CD4-positive, alpha-beta T cell (primary cell): ENCODE data around the gene NT5C2. TPM values are rescaled to one million over a fixed set of nuclear protein-coding genes. Genes with fewer than 3 reads are reported as not detected.

Source experiments
- ATAC-seq: fragments of 200-7000 bp; cut with Tn5 transposase; one replicate; pipeline ENCODE4 v1.10.0; 2022; ENCODE audit warnings: mild to moderate bottlenecking; ENCODE audit not compliant: poor library complexity
- CTCF ChIA-PET: fragments of 350-600 bp; sonication (Branson Sonifier 250); formaldehyde crosslinking; loops from one replicate; lab custom pipeline; 2021; ENCODE audit warnings: antibody characterized with exemption, inconsistent platforms; lab: Charles Lee
- POLR2A ChIA-PET: fragments of 350-600 bp; sonication (Branson Sonifier 250); formaldehyde crosslinking; loops from one replicate; lab custom pipeline; 2021; ENCODE audit warnings: antibody characterized with exemption, inconsistent platforms; lab: Charles Lee
- DNase-seq, 14 experiments: peaks; one replicate each; pipeline ENCODE4 v3.0.0-alpha.2; 2013 to 2020; ENCODE audit warnings: mixed read lengths in 2 of 14
- H3K27ac ChIP-seq, 2 donors: one replicate each; pipeline versions ENCODE4 v1.5.1 to v1.7.0; 2013; ENCODE audit warnings: low read length in 2 of 2, low read depth in 1 of 2, mild to moderate bottlenecking in 1 of 2
- H3K27me3 ChIP-seq, 2 experiments: 1 replicate in 1 of 2; 2 replicates in 1 of 2; pipeline versions ENCODE4 v1.6.1 to v1.7.0; 2013; ENCODE audit warnings: low read length in 2 of 2, control low read depth in 1 of 2, mild to moderate bottlenecking in 1 of 2, moderate library complexity in 1 of 2; ENCODE audit not compliant: insufficient read depth in 2 of 2, control insufficient read depth in 1 of 2
- H3K36me3 ChIP-seq: one replicate; pipeline ENCODE4 v1.6.1; 2013; ENCODE audit warnings: low read length, control low read depth; ENCODE audit not compliant: insufficient read depth
- H3K4me1 ChIP-seq: one replicate; pipeline ENCODE4 v1.6.1; 2013; ENCODE audit warnings: low read length, control low read depth; ENCODE audit not compliant: insufficient read depth
- H3K4me3 ChIP-seq: one replicate; pipeline ENCODE4 v1.5.1; 2013; ENCODE audit warnings: mild to moderate bottlenecking, low read length, moderate library complexity
- H3K9me3 ChIP-seq, 2 experiments: 1 replicate in 1 of 2; 2 replicates in 1 of 2; pipeline versions ENCODE4 v1.6.1 to v1.7.0; 2013; ENCODE audit warnings: low read length in 2 of 2, mild to moderate bottlenecking in 2 of 2, control low read depth in 1 of 2, moderate library complexity in 1 of 2; ENCODE audit not compliant: control insufficient read depth in 1 of 2, insufficient read depth in 1 of 2
- H3K27ac Mint-ChIP-seq: one replicate; pipeline ENCODE4 v1.8.0; 2020; ENCODE audit warnings: mixed read lengths
- H3K27me3 Mint-ChIP-seq: one replicate; pipeline ENCODE4 v1.8.0; 2021; ENCODE audit warnings: mixed read lengths
- H3K36me3 Mint-ChIP-seq: one replicate; pipeline ENCODE4 v1.8.0; 2021; ENCODE audit warnings: low read depth, mixed read lengths
- H3K4me1 Mint-ChIP-seq: one replicate; pipeline ENCODE4 v1.8.0; 2021; ENCODE audit warnings: low read depth, mixed read lengths
- H3K4me3 Mint-ChIP-seq: one replicate; pipeline ENCODE4 v1.8.0; 2020; ENCODE audit warnings: mild to moderate bottlenecking, mixed read lengths
- H3K9me3 Mint-ChIP-seq: one replicate; pipeline ENCODE4 v1.8.0; 2020; ENCODE audit warnings: mixed read lengths
- CTCF ChIP-seq: fragments of 200-600 bp; IDR thresholded peaks from one replicate; pipeline ENCODE4 v1.8.0; 2022; ENCODE audit warnings: antibody characterized with exemption, mild to moderate bottlenecking
- intact Hi-C, 2 experiments: fragments of 100-400 bp; cut with DNase I in 1 of 2; cut with micrococcal nuclease in 1 of 2; formaldehyde crosslinking; loops; one replicate each; pipeline versions ENCODE4 v1.15.1 to v1.9.0; 2023 to 2025; cut with DNase I, micrococcal nuclease
- total RNA-seq, 174 experiments: library from RNA in 2 of 174; stranded (reverse) in 2 of 174; gene quantifications; one replicate each; pipeline ENCODE4 v1.2.3 and lab custom pipeline; 2021 to 2026

Gene NT5C2
- total RNA-seq, 2 experiments from 2014 or later: 43.2 to 47.8 TPM

- H3K27ac Mint-ChIP-seq: no peak overlapping the region
- no peaks in the 10 kb centered on the region for H3K9me3 Mint-ChIP-seq
- CTCF ChIA-PET: no interaction called here
- intact Hi-C loops: no loop called here
- H3K36me3 Mint-ChIP-seq: peaks cover 34% of the 10 kb centered on the region
- no peak for TF ChIP-seq CTCF
- Histone ChIP-seq H3K36me3 (no peaks in the 10 kb centered on the region), H3K4me3 (no peak overlapping the region), H3K4me1 (no peaks in the 10 kb centered on the region), H3K27me3 (no peaks in the 10 kb centered on the region), H3K9me3 (no peaks in the 10 kb centered on the region), H3K27ac (no peak overlapping the region)
- no peak overlapping the region for H3K4me3 Mint-ChIP-seq
- DNase-seq (no peak), ATAC-seq (no peak)
- POLR2A ChIA-PET: interaction anchor here (1.1 kb wide), 1 partner anchor 66 kb away, joined by 4 read pairs; the partner anchor contains the start of gene NT5C2
- peaks cover 35% of the 10 kb centered on the region for H3K4me1 Mint-ChIP-seq
- no peaks in the 10 kb centered on the region for H3K27me3 Mint-ChIP-seq
Measured at GRCh38 chr10:103127241-103127640, 65.8 kb downstream of the NT5C2 start.

GRCh38 chr10:103125323-103126267, 67.5 kb downstream of the NT5C2 start:
- no peaks in the 10 kb centered on the region for H3K27me3 Mint-ChIP-seq
- no peaks in the 10 kb centered on the region for H3K4me1 ChIP-seq
- no peak for TF ChIP-seq CTCF
- no peak for ATAC-seq
- CTCF ChIA-PET: no interaction called here
- no peak overlapping the region for H3K4me3 ChIP-seq
- intact Hi-C loops: no loop called here
- no peaks in the 10 kb centered on the region for H3K9me3 Mint-ChIP-seq
- peaks cover 36% of the 10 kb centered on the region for H3K4me1 Mint-ChIP-seq
- no peaks in the 10 kb centered on the region for H3K27me3 ChIP-seq
- H3K27ac Mint-ChIP-seq: no peak overlapping the region
- no peaks in the 10 kb centered on the region for H3K36me3 ChIP-seq
- no peak for DNase-seq
- no peak overlapping the region for H3K27ac ChIP-seq
- POLR2A ChIA-PET: no interaction called here
- no peaks in the 10 kb centered on the region for H3K9me3 ChIP-seq
- H3K36me3 Mint-ChIP-seq: peaks cover 19% of the 10 kb centered on the region
- H3K4me3 Mint-ChIP-seq: no peak overlapping the region

GRCh38 chr10:103124420-103125096, 68.5 kb downstream of the NT5C2 start:
- H3K9me3 ChIP-seq: no peaks in the 10 kb centered on the region
- intact Hi-C loops: no loop called here
- H3K36me3 ChIP-seq: no peaks in the 10 kb centered on the region
- Mint-ChIP-seq H3K36me3 (peaks cover 17% of the 10 kb centered on the region), H3K27me3 (no peaks in the 10 kb centered on the region), H3K27ac (no peak overlapping the region), H3K4me1 (peaks cover 36% of the 10 kb centered on the region), H3K4me3 (no peak overlapping the region), H3K9me3 (no peaks in the 10 kb centered on the region)
- no peak overlapping the region for H3K4me3 ChIP-seq
- POLR2A ChIA-PET: no interaction called here
- H3K4me1 ChIP-seq: no peaks in the 10 kb centered on the region
- DNase-seq: no peak
- no peak overlapping the region for H3K27ac ChIP-seq
- no peaks in the 10 kb centered on the region for H3K27me3 ChIP-seq
- CTCF ChIA-PET: no interaction called here
- no peak for ATAC-seq
- no peak for TF ChIP-seq CTCF
